Natural killer cell (primary cell): ENCODE measurements around the gene DNAAF3. TPM values are rescaled to one million over a fixed set of nuclear protein-coding genes. Genes with fewer than 3 reads are reported as not detected.
A peak's percentile ranks its signal among the peaks of the same experiment; 100 is the strongest.

Experiments used
- ATAC-seq, 3 donors: fragments of 150-1000 bp in 2 of 3; fragments of 200-7000 bp in 1 of 3; cut with Tn5 transposase; 1 replicate in 1 of 3; 2 replicates in 2 of 3; pipeline ENCODE4 v1.10.0; 2021; ENCODE audit warnings: mild to moderate bottlenecking in 2 of 3, moderate library complexity in 2 of 3
- DNase-seq, 2 donors: peaks; one replicate each; pipeline versions ENCODE4 v3.0.0 to v3.0.0-alpha.2; 2013 to 2021; ENCODE audit warnings: mixed read lengths in 1 of 2
- H3K27ac ChIP-seq: one replicate; pipeline ENCODE4 v1.5.1; 2013; ENCODE audit warnings: mild to moderate bottlenecking, low read length
- H3K27me3 ChIP-seq: one replicate; pipeline ENCODE4 v1.6.1; 2013; ENCODE audit warnings: low read length; ENCODE audit not compliant: control insufficient read depth, insufficient read depth
- H3K36me3 ChIP-seq: one replicate; pipeline ENCODE4 v1.6.1; 2013; ENCODE audit warnings: low read length; ENCODE audit not compliant: control insufficient read depth, insufficient read depth
- H3K4me1 ChIP-seq: one replicate; pipeline ENCODE4 v1.6.1; 2013; ENCODE audit warnings: low read length; ENCODE audit not compliant: control insufficient read depth, insufficient read depth
- H3K4me3 ChIP-seq: one replicate; pipeline ENCODE4 v1.5.1; 2013; ENCODE audit warnings: low read length
- H3K9me3 ChIP-seq: one replicate; pipeline ENCODE4 v1.6.1; 2013; ENCODE audit warnings: low read length; ENCODE audit not compliant: control insufficient read depth, insufficient read depth
- H3K27ac Mint-ChIP-seq, 2 donors: one replicate each; pipeline ENCODE4 v1.8.0; 2022; ENCODE audit warnings: mild to moderate bottlenecking in 2 of 2, mixed read lengths in 2 of 2, moderate library complexity in 1 of 2
- H3K27me3 Mint-ChIP-seq, 2 donors: one replicate each; pipeline ENCODE4 v1.8.0; 2022; ENCODE audit warnings: low read depth in 2 of 2, mixed read lengths in 2 of 2
- H3K36me3 Mint-ChIP-seq: one replicate; pipeline ENCODE4 v1.8.0; 2022; ENCODE audit warnings: mixed read lengths
- H3K4me1 Mint-ChIP-seq, 2 donors: one replicate each; pipeline ENCODE4 v1.8.0; 2022; ENCODE audit warnings: mixed read lengths in 2 of 2
- H3K4me3 Mint-ChIP-seq: one replicate; pipeline ENCODE4 v1.8.0; 2022; ENCODE audit warnings: mild to moderate bottlenecking, moderate library complexity, mixed read lengths
- H3K9me3 Mint-ChIP-seq, 2 donors: one replicate each; pipeline ENCODE4 v1.8.0; 2022; ENCODE audit warnings: mixed read lengths in 2 of 2
- CTCF ChIP-seq: fragments of 200-600 bp; IDR thresholded peaks from one replicate; pipeline ENCODE4 v1.8.0; 2022; ENCODE audit warnings: antibody characterized with exemption
- WGBS: methylation state at CpG from one replicate; pipeline ENCODE4 v1.1.7; 2013; ENCODE audit warnings: missing lambda C conversion rate; ENCODE audit not compliant: insufficient coverage; 5-methylcytosine and 5-hydroxymethylcytosine counted together
- intact Hi-C: fragments of 100-400 bp; cut with micrococcal nuclease; formaldehyde crosslinking; loops from one replicate; pipeline ENCODE4 v1.14.2; 2022
- total RNA-seq, 4 donors: library from RNA; stranded (reverse); fragments of 120-200 nt in 1 of 4; gene quantifications; one replicate each; pipeline versions ENCODE4 v1.2.3 to v1.2.4, GENCODE V29; 2013 to 2022

DNAAF3 gene
- total RNA-seq, 3 donors from 2014 or later (not counting 1 experiment from before 2014, with no cell fraction given) = not detected

GRCh38 chr19:55186080-55186479 is 19.7 kb upstream of the DNAAF3 start:
- no peak overlapping the region for H3K4me3 ChIP-seq
- peaks cover 0 to 6% of the 10 kb centered on the region in 2 donors for H3K4me1 Mint-ChIP-seq

GRCh38 chr19:55181740-55182139 is 15.3 kb upstream of the DNAAF3 start:
- no peaks in the 10 kb centered on the region for H3K36me3 Mint-ChIP-seq
- H3K9me3 Mint-ChIP-seq = no peaks in the 10 kb centered on the region
- no peak for TF ChIP-seq CTCF
- H3K27ac Mint-ChIP-seq = no peak overlapping the region
- ATAC-seq (no peak), DNase-seq (no peak)
- H3K4me1 Mint-ChIP-seq = peaks cover 12 to 25% of the 10 kb centered on the region in 2 donors
- H3K27me3 Mint-ChIP-seq = peaks cover 22 to 39% of the 10 kb centered on the region in 2 donors
- no peak overlapping the region for H3K4me3 ChIP-seq
- 70% methylated on average over 20 of the region's 20 CpGs for WGBS
- H3K9me3 ChIP-seq = no peaks in the 10 kb centered on the region
- H3K36me3 ChIP-seq = no peaks in the 10 kb centered on the region
- H3K27me3 ChIP-seq = peaks cover 31% of the 10 kb centered on the region
- peaks cover 22% of the 10 kb centered on the region for H3K4me1 ChIP-seq
- intact Hi-C loops = no loop called here
- no peak overlapping the region for H3K27ac ChIP-seq
- no peak overlapping the region for H3K4me3 Mint-ChIP-seq

More at GRCh38 chr19:55186080-55186479, 19.7 kb upstream of the DNAAF3 start:
- ATAC-seq (no peak), DNase-seq (no peak)
- H3K27me3 Mint-ChIP-seq = peaks cover 8 to 20% of the 10 kb centered on the region in 2 donors
- no peaks in the 10 kb centered on the region for H3K9me3 Mint-ChIP-seq
- H3K9me3 ChIP-seq = no peaks in the 10 kb centered on the region
- peaks cover 11% of the 10 kb centered on the region for H3K27me3 ChIP-seq
- no peaks in the 10 kb centered on the region for H3K36me3 Mint-ChIP-seq
- no peaks in the 10 kb centered on the region for H3K4me1 ChIP-seq
- H3K27ac Mint-ChIP-seq = no peak overlapping the region
- TF ChIP-seq CTCF = no peak
- no peaks in the 10 kb centered on the region for H3K36me3 ChIP-seq
- no peak overlapping the region for H3K4me3 Mint-ChIP-seq
- WGBS = 84% methylated on average over 12 of the region's 12 CpGs
- H3K27ac ChIP-seq = no peak overlapping the region
- intact Hi-C loops = no loop called here

- DNase-seq (peak; percentile 69 to 80), ATAC-seq (peak; percentile 37 to 49 (median 47))
- WGBS = 3% methylated on average over 58 of the region's 68 CpGs
- Mint-ChIP-seq H3K36me3 (no peaks in the 10 kb centered on the region), H3K9me3 (no peaks in the 10 kb centered on the region), H3K27ac (peak within 1 kb of the TSS; percentile 84 to 94), H3K4me1 (peaks cover 12 to 25% of the 10 kb centered on the region in 2 donors), H3K4me3 (peak within 1 kb of the TSS; percentile 80), H3K27me3 (peaks cover 31 to 44% of the 10 kb centered on the region in 2 donors)
- Histone ChIP-seq H3K4me1 (peaks cover 22% of the 10 kb centered on the region), H3K36me3 (no peaks in the 10 kb centered on the region), H3K27ac (no peak within 1 kb of the TSS), H3K27me3 (peaks cover 38% of the 10 kb centered on the region), H3K9me3 (no peaks in the 10 kb centered on the region), H3K4me3 (peak within 1 kb of the TSS; percentile 22)
- intact Hi-C loops = loop anchor here (1.0 to 5.0 kb wide), 2 partner anchors 63 to 472 kb away; partner anchors contain the start of gene PPP1R12C
- no peak for TF ChIP-seq CTCF
Observed at GRCh38 chr19:55179606-55180484, 13.4 kb upstream of the DNAAF3 start, which contains the start of gene SYT5. Gene SYT5 (minus strand): TSS chr19:55180289. CDS start chr19:55179041, 1,248 bp downstream.
